ENCODE measurements around the gene ADD3. TPM values are rescaled to one million over a fixed set of nuclear protein-coding genes. Genes with fewer than 3 reads are reported as not detected.

Gene ADD3
- total and polyA plus RNA-seq, 2 donors from 2014 or later, result 56.9 to 79.2 TPM

- Histone ChIP-seq H3K27me3 (ENCODE audit: control insufficient read depth, insufficient read depth, low read length) (no peaks in the 10 kb centered on the region), H3K9me3 (ENCODE audit: control insufficient read depth in 2 of 3, insufficient read depth in 1 of 3, low read length in 3 of 3) (no peaks in the 10 kb centered on the region), H3K9ac (ENCODE audit: low read length in 3 of 3) (no peak overlapping the region), H3K4me1 (ENCODE audit: control insufficient read depth in 2 of 3, insufficient read depth in 2 of 3, low read depth in 1 of 3, low read length in 3 of 3) (peaks cover 5 to 25% (median 9%) of the 10 kb centered on the region in 3 donors), H3K4me3 (ENCODE audit: low read length in 3 of 3) (no peak overlapping the region), H3K27ac (ENCODE audit: low read depth in 2 of 2, low read length in 2 of 2) (peak overlapping the region in 1 of 2 donors; percentile 3), H3K36me3 (ENCODE audit: control insufficient read depth in 2 of 3, insufficient read depth in 3 of 3, low read length in 3 of 3) (no peaks in the 10 kb centered on the region)
- intact Hi-C loops (cut with DNase I), result no loop called here
- FAIRE-seq (no peak), DNase-seq (no peak)
- no peak for TF ChIP-seq CTCF (IDR thresholded peaks at IDR 0.05; ENCODE audit: borderline replicate concordance, extremely low read depth, insufficient read depth)
Observed at GRCh38 chr10:109995595-109995994, 12.2 kb upstream of the ADD3 start.

DNA sequence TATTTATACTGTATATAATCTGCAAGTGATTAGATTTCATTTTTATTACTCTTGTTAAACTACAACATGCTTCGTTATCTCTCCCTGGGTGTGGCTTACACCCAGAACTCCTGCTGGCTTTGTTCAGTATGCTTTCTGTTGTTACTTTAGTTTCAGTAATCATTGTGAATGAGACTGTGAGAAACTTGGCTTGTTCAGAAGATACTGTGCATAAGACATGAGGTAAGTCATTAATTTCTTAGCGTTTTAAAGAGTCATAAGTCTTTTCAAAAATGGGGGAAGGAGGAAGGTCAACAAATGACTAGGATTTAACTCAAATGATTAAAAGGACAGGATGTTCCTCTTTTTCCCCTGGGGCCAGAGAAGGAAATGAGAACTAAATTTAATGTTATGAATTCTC lies 11.6 kb upstream of the ADD3 start:
- Histone ChIP-seq H3K4me3 (ENCODE audit: low read length in 3 of 3) (no peak overlapping the region), H3K27ac (ENCODE audit: low read depth in 2 of 2, low read length in 2 of 2) (peak overlapping the region in 1 of 2 donors; percentile 74), H3K9ac (ENCODE audit: low read length in 3 of 3) (no peak overlapping the region), H3K36me3 (ENCODE audit: control insufficient read depth in 2 of 3, insufficient read depth in 3 of 3, low read length in 3 of 3) (no peaks in the 10 kb centered on the region), H3K27me3 (ENCODE audit: control insufficient read depth, insufficient read depth, low read length) (no peaks in the 10 kb centered on the region), H3K9me3 (ENCODE audit: control insufficient read depth in 2 of 3, insufficient read depth in 1 of 3, low read length in 3 of 3) (no peaks in the 10 kb centered on the region), H3K4me1 (ENCODE audit: control insufficient read depth in 2 of 3, insufficient read depth in 2 of 3, low read depth in 1 of 3, low read length in 3 of 3) (peaks cover 5 to 25% (median 9%) of the 10 kb centered on the region in 3 donors)
- intact Hi-C loops (cut with DNase I), result no loop called here
- TF ChIP-seq CTCF (IDR thresholded peaks at IDR 0.05; ENCODE audit: borderline replicate concordance, extremely low read depth, insufficient read depth), result no peak
- no peak for DNase-seq
- FAIRE-seq, result peak; percentile 80

DNA sequence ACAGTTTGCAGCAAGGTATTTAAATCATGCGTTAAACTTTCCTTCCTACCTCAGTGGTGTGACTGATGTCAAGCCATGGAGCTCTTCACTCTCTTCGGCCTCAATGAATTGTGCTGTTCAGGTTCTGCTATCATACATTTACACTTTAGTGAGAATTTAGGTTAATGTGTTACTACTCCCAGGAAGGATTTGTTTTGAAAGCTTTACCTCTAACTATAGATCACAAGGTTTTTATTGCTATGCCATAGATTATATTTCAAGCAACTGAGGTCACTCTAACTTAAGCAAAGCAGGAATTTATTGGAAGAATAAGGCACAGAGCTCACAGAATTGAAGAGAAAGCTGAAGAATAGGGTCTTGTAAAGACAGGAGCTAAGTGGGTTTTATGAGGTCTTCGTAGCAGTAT lies 11.0 kb upstream of the ADD3 start:
- no peak for TF ChIP-seq CTCF (IDR thresholded peaks at IDR 0.05; ENCODE audit: borderline replicate concordance, extremely low read depth, insufficient read depth)
- DNase-seq (no peak), FAIRE-seq (no peak)
- H3K9ac ChIP-seq (ENCODE audit: low read length in 3 of 3), result no peak overlapping the region
- no peaks in the 10 kb centered on the region for H3K9me3 ChIP-seq (ENCODE audit: control insufficient read depth in 2 of 3, insufficient read depth in 1 of 3, low read length in 3 of 3)
- H3K27ac ChIP-seq (ENCODE audit: low read depth in 2 of 2, low read length in 2 of 2), result peak overlapping the region; percentile 18 to 74
- no peaks in the 10 kb centered on the region for H3K36me3 ChIP-seq (ENCODE audit: control insufficient read depth in 2 of 3, insufficient read depth in 3 of 3, low read length in 3 of 3)
- H3K27me3 ChIP-seq (ENCODE audit: control insufficient read depth, insufficient read depth, low read length), result no peaks in the 10 kb centered on the region
- peak overlapping the region in 1 of 3 donors; percentile 7 for H3K4me3 ChIP-seq (ENCODE audit: low read length in 3 of 3)
- H3K4me1 ChIP-seq (ENCODE audit: control insufficient read depth in 2 of 3, insufficient read depth in 2 of 3, low read depth in 1 of 3, low read length in 3 of 3), result peaks cover 5 to 25% (median 9%) of the 10 kb centered on the region in 3 donors
- intact Hi-C loops (cut with DNase I), result no loop called here

DNA sequence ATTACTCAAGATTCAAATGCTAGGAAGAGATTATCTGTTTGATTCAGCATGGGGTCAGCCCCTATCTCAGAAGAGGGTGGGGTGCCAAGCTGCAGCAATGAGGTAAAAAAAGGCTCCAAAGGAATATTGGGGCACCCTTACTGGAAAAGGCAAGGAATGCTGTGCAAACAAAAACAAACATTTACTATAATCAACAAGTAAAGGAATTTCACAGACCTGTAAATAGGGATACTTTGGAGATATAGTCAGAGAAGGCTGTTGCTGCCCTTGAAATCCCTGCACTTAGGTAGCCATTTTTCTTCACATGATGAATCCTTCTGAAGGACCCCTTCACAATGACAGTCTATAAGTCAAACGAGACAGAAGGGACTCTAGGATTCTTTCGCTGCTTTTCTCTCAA lies 10.6 kb upstream of the ADD3 start:
- Histone ChIP-seq H3K36me3 (ENCODE audit: control insufficient read depth in 2 of 3, insufficient read depth in 3 of 3, low read length in 3 of 3) (no peaks in the 10 kb centered on the region), H3K27me3 (ENCODE audit: control insufficient read depth, insufficient read depth, low read length) (no peaks in the 10 kb centered on the region), H3K27ac (ENCODE audit: low read depth in 2 of 2, low read length in 2 of 2) (peak overlapping the region in 1 of 2 donors; percentile 17), H3K4me3 (ENCODE audit: low read length in 3 of 3) (no peak overlapping the region), H3K4me1 (ENCODE audit: control insufficient read depth in 2 of 3, insufficient read depth in 2 of 3, low read depth in 1 of 3, low read length in 3 of 3) (peaks cover 5 to 25% (median 9%) of the 10 kb centered on the region in 3 donors), H3K9ac (ENCODE audit: low read length in 3 of 3) (no peak overlapping the region), H3K9me3 (ENCODE audit: control insufficient read depth in 2 of 3, insufficient read depth in 1 of 3, low read length in 3 of 3) (no peaks in the 10 kb centered on the region)
- TF ChIP-seq CTCF (IDR thresholded peaks at IDR 0.05; ENCODE audit: borderline replicate concordance, extremely low read depth, insufficient read depth), result no peak
- intact Hi-C loops (cut with DNase I), result no loop called here
- FAIRE-seq (no peak), DNase-seq (no peak)
